Karpas-422 (cell line): ENCODE results near the gene LRRC38. TPM values are rescaled to one million over a fixed set of nuclear protein-coding genes. Genes with fewer than 3 reads are reported as not detected.

ENCODE experiments used
- total RNA-seq: library from RNA; depleted of rRNA; stranded (reverse); fragments of >200 nt; shearing (Covaris generic); gene quantifications from 2 replicates; pipeline ENCODE4 v1.2.3, GENCODE V29; 2014; ENCODE audit warnings: low replicate concordance; rRNA removed

Gene LRRC38
- total RNA-seq, 1 experiment from 2014 or later, result not detected

Other genes starting within 250 kb of the LRRC38 start
- gene PRAMEF8, start 228.9 kb downstream of the LRRC38 start, total RNA-seq, result not detected in 2 replicates
- gene PRAMEF33, start 210.5 kb downstream of the LRRC38 start, total RNA-seq, result not detected in 2 replicates
- not detected in 2 replicates for gene PRAMEF15, start 198.4 kb downstream of the LRRC38 start, total RNA-seq
- not detected in 2 replicates for gene PRAMEF14, start 166.9 kb downstream of the LRRC38 start, total RNA-seq
- not detected in 2 replicates for gene PRAMEF19, start 142.1 kb downstream of the LRRC38 start, total RNA-seq
- not detected in 2 replicates for gene PRAMEF17, start 124.4 kb downstream of the LRRC38 start, total RNA-seq
- gene PRAMEF20, start 103.6 kb downstream of the LRRC38 start, total RNA-seq, result not detected in 2 replicates
- gene PDPN, start 69.8 kb upstream of the LRRC38 start, total RNA-seq, result not detected in 2 replicates
- 28.3 and 36.0 TPM in 2 replicates for gene PRDM2, start 186.2 kb upstream of the LRRC38 start, total RNA-seq